Measurements from ENCODE around the gene RC3H2. TPM values are rescaled to one million over a fixed set of nuclear protein-coding genes. Genes with fewer than 3 reads are reported as not detected.

Gene RC3H2
- polyA plus RNA-seq, 2 donors, result 8.5 to 9.2 TPM

DNA sequence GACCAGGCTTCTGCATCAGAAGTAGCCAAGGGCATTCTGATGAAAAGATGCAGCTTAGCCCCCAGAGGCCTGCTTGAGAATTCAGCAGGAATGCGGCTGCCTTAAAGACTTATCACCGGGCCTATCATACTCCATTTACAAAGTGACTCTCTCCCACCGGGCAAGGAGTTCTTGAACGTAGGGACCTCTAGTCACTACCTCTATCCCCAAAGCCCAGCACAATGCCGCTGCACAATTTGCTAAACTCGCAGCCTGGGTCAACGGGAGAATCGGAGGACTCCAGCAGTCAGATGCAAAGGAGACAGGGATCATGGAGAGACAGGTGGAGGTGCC is 77.4 kb downstream of the RC3H2 start:
- Histone ChIP-seq H3K36me3 (ENCODE audit: control insufficient read depth in 2 of 2, insufficient read depth in 2 of 2, low read length in 1 of 2) (peaks cover 1 to 9% of the 10 kb centered on the region in 2 donors), H3K4me1 (ENCODE audit: control insufficient read depth in 2 of 2, insufficient read depth in 2 of 2, low read length in 1 of 2) (peaks cover 0 to 2% of the 10 kb centered on the region in 2 donors), H3K27ac (ENCODE audit: low read depth in 2 of 2, low read length in 1 of 2) (peak overlapping the region; percentile 98 to 99), H3K27me3 (ENCODE audit: control insufficient read depth in 1 of 2, insufficient read depth in 2 of 2, low read length in 2 of 2) (no peaks in the 10 kb centered on the region), H3K9me3 (ENCODE audit: control insufficient read depth in 2 of 2, insufficient read depth in 1 of 2, low read depth in 1 of 2, low read length in 1 of 2) (no peaks in the 10 kb centered on the region), H3K4me3 (ENCODE audit: low read depth in 1 of 2, low read length in 2 of 2) (peak overlapping the region; percentile 66 to 92)
- 0 to 1% methylated on average over 8 of the region's 8 CpGs for WGBS, 2 donors

DNA sequence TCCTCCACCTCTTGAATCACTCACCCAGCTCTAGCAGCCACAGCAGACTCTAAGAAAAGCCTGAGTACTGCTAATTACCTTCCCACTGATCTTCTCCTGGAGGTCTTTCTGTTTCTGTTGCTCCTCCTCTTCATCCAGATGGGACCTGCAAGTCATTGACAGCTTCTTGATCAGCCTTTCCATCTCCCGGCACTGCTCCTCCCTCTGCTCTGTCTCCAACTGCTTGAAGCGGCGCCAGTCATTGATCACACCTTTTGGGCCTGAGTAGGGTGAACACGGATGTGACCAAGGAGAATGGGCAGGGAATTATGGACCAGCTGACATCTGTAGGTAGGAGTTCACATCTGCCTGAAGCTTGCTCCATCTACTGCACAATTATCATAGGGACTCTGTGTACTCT is 82.2 kb downstream of the RC3H2 start:
- no peaks in the 10 kb centered on the region for H3K27me3 ChIP-seq (ENCODE audit: control insufficient read depth in 1 of 2, insufficient read depth in 2 of 2, low read length in 2 of 2)
- peaks cover 0 to 2% of the 10 kb centered on the region in 2 donors for H3K4me1 ChIP-seq (ENCODE audit: control insufficient read depth in 2 of 2, insufficient read depth in 2 of 2, low read length in 1 of 2)
- H3K36me3 ChIP-seq (ENCODE audit: control insufficient read depth in 2 of 2, insufficient read depth in 2 of 2, low read length in 1 of 2), result peaks cover 7 to 20% of the 10 kb centered on the region in 2 donors
- 88 to 92% methylated on average over 4 of the region's 4 CpGs for WGBS, 2 donors
- H3K9me3 ChIP-seq (ENCODE audit: control insufficient read depth in 2 of 2, insufficient read depth in 1 of 2, low read depth in 1 of 2, low read length in 1 of 2), result no peaks in the 10 kb centered on the region
- H3K27ac ChIP-seq (ENCODE audit: low read depth in 2 of 2, low read length in 1 of 2), result no peak overlapping the region
- H3K4me3 ChIP-seq (ENCODE audit: low read depth in 1 of 2, low read length in 2 of 2), result no peak overlapping the region

DNA sequence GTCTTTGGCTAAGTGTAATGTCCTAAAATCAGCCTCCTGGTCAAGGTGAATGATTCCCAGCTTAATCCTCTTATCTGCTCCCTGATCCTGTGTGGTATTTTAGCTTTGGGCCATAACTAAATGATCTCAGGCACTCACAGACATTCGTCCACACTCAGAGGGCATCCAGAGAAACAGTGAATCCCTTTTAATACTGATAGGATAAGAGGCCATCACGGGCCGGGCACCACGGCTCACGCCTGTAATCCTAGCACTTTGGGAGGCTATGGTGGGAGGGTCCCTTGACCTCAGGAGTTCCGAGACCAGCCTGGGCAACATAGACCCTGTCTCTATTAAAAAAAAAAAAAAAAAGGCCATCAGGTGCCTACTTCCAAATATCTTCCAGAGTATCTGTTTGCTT is 83.1 kb downstream of the RC3H2 start:
- H3K27me3 ChIP-seq (ENCODE audit: control insufficient read depth in 1 of 2, insufficient read depth in 2 of 2, low read length in 2 of 2), result no peaks in the 10 kb centered on the region
- no peaks in the 10 kb centered on the region for H3K4me1 ChIP-seq (ENCODE audit: control insufficient read depth in 2 of 2, insufficient read depth in 2 of 2, low read length in 1 of 2)
- WGBS, 2 donors, result 88 to 91% methylated on average over 6 of the region's 6 CpGs
- H3K27ac ChIP-seq (ENCODE audit: low read depth in 2 of 2, low read length in 1 of 2), result no peak overlapping the region
- H3K4me3 ChIP-seq (ENCODE audit: low read depth in 1 of 2, low read length in 2 of 2), result no peak overlapping the region
- H3K9me3 ChIP-seq (ENCODE audit: control insufficient read depth in 2 of 2, insufficient read depth in 1 of 2, low read depth in 1 of 2, low read length in 1 of 2), result no peaks in the 10 kb centered on the region
- H3K36me3 ChIP-seq (ENCODE audit: control insufficient read depth in 2 of 2, insufficient read depth in 2 of 2, low read length in 1 of 2), result peaks cover 7 to 20% of the 10 kb centered on the region in 2 donors

DNA sequence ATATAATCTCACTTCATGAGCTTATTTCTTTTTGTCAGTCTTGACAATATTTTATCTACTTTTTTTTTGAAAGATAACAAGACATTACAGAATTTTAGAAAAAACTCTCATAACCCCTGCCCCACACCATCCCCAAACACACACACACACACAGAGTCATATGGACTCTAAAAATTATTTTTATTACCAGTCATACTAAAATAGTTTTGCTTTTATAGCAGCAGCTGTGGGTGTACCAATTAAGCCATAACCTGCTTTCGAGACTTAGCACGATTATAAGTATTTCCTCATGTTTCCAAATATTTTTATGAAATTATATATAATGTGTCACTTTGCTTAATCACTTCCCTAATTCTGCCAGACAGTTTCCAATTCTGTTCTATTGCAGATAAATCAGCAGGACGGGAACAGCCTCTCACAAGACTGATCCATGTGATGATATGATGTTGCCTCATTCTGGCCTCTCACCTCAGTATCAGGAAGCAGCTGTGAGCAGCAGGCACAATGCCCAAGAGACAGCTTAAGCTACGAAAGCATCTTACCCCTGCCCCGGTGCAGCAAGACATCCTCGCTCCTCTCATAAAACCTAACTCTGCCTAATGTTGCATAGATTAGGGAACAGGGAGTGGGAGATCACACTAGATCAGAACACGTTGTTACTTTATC is 83.7 kb downstream of the RC3H2 start:
- H3K4me1 ChIP-seq (ENCODE audit: control insufficient read depth in 2 of 2, insufficient read depth in 2 of 2, low read length in 1 of 2), result no peaks in the 10 kb centered on the region
- whole genome bisulfite sequencing, 2 donors, result 60 to 62% methylated on average over 7 of the region's 7 CpGs
- H3K36me3 ChIP-seq (ENCODE audit: control insufficient read depth in 2 of 2, insufficient read depth in 2 of 2, low read length in 1 of 2), result peaks cover 7 to 20% of the 10 kb centered on the region in 2 donors
- no peak overlapping the region for H3K27ac ChIP-seq (ENCODE audit: low read depth in 2 of 2, low read length in 1 of 2)
- no peaks in the 10 kb centered on the region for H3K27me3 ChIP-seq (ENCODE audit: control insufficient read depth in 1 of 2, insufficient read depth in 2 of 2, low read length in 2 of 2)
- no peaks in the 10 kb centered on the region for H3K9me3 ChIP-seq (ENCODE audit: control insufficient read depth in 2 of 2, insufficient read depth in 1 of 2, low read depth in 1 of 2, low read length in 1 of 2)
- H3K4me3 ChIP-seq (ENCODE audit: low read depth in 1 of 2, low read length in 2 of 2), result no peak overlapping the region

DNA sequence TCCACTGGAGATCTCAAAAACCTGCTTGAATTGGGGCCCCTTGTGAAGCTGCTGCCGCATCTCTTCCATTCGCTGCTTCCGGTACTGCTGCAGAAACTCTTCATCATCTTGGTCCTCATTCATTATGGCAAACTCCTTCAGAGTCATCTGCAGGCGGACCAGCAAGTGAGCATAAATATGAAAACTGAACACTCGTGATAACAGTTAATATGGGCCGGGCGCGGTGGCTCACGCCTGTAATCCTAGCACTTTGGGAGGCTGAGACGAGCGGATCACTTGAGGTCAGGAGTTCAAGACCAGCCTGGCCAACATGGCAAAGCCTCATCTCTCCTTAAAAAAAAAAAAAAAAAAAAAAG is 84.7 kb downstream of the RC3H2 start:
- peak overlapping the region in 1 of 2 donors; percentile 16 for H3K27ac ChIP-seq (ENCODE audit: low read depth in 2 of 2, low read length in 1 of 2)
- H3K4me1 ChIP-seq (ENCODE audit: control insufficient read depth in 2 of 2, insufficient read depth in 2 of 2, low read length in 1 of 2), result no peaks in the 10 kb centered on the region

DNA sequence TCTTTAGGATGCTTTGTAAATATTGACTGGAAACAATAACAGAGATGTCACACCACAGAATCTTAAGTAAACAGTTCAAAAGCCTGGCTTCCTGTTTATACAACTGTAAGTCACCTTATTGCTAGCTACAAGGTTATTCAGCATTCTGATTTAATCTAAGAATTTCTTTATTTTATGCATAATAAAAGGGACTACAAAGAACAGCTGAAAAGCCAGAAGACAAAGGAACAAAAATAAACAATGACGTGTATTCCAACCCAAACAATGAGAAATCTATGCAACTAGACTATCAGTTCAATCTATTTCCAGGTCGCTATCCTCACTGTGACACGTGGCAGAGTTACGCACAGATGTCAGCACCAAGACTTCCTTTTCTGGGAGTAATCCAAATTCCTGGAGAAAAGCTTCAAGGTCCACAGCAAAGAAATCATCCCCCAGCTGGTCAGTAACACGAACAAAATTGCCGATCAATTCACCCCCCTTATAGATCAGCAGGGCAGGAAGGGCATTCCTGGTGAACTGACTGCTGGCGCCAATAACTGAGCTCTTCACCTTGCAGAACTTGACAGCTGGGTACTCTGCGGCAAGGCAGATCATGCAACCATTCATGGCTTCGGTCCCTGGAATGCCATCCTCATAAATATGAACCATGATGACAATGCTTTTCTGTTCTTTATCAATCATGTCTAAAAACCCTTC is 85.2 kb downstream of the RC3H2 start:
- Histone ChIP-seq H3K27ac (ENCODE audit: low read depth in 2 of 2, low read length in 1 of 2) (peak overlapping the region in 1 of 2 donors; percentile 16), H3K27me3 (ENCODE audit: control insufficient read depth in 1 of 2, insufficient read depth in 2 of 2, low read length in 2 of 2) (no peaks in the 10 kb centered on the region), H3K36me3 (ENCODE audit: control insufficient read depth in 2 of 2, insufficient read depth in 2 of 2, low read length in 1 of 2) (peaks cover 7 to 20% of the 10 kb centered on the region in 2 donors), H3K4me3 (ENCODE audit: low read depth in 1 of 2, low read length in 2 of 2) (no peak overlapping the region), H3K4me1 (ENCODE audit: control insufficient read depth in 2 of 2, insufficient read depth in 2 of 2, low read length in 1 of 2) (no peaks in the 10 kb centered on the region), H3K9me3 (ENCODE audit: control insufficient read depth in 2 of 2, insufficient read depth in 1 of 2, low read depth in 1 of 2, low read length in 1 of 2) (no peaks in the 10 kb centered on the region)
- WGBS, 2 donors, result 67 to 76% methylated on average over 9 of the region's 9 CpGs

More for the DNA sequence above, 84.7 kb downstream of the RC3H2 start:
- WGBS, 2 donors, result 93 to 94% methylated on average over 11 of the region's 11 CpGs
- Histone ChIP-seq H3K9me3 (ENCODE audit: control insufficient read depth in 2 of 2, insufficient read depth in 1 of 2, low read depth in 1 of 2, low read length in 1 of 2) (no peaks in the 10 kb centered on the region), H3K36me3 (ENCODE audit: control insufficient read depth in 2 of 2, insufficient read depth in 2 of 2, low read length in 1 of 2) (peaks cover 7 to 20% of the 10 kb centered on the region in 2 donors), H3K27me3 (ENCODE audit: control insufficient read depth in 1 of 2, insufficient read depth in 2 of 2, low read length in 2 of 2) (no peaks in the 10 kb centered on the region), H3K4me3 (ENCODE audit: low read depth in 1 of 2, low read length in 2 of 2) (no peak overlapping the region)

DNA sequence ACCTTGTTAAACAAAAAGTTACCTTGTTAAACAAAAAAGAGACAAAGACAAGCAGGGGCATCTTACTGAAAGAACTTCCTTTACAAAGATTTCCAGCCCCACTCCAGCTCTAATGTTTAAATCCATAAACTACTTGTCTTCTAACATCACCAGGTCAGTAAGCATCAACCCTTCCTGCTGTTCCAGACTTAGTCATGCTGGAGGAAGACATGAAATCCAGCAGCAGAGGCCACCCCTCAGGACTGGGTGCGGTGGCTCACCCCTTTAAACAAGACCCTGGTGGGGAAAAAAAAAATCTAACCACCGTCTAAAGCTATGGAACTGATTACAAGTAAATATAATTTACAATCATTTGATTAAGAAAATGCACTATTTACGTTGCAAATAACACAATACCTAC is 85.8 kb downstream of the RC3H2 start:
- peaks cover 7 to 20% of the 10 kb centered on the region in 2 donors for H3K36me3 ChIP-seq (ENCODE audit: control insufficient read depth in 2 of 2, insufficient read depth in 2 of 2, low read length in 1 of 2)
- no peak overlapping the region for H3K27ac ChIP-seq (ENCODE audit: low read depth in 2 of 2, low read length in 1 of 2)
- no peaks in the 10 kb centered on the region for H3K9me3 ChIP-seq (ENCODE audit: control insufficient read depth in 2 of 2, insufficient read depth in 1 of 2, low read depth in 1 of 2, low read length in 1 of 2)
- no peak overlapping the region for H3K4me3 ChIP-seq (ENCODE audit: low read depth in 1 of 2, low read length in 2 of 2)
- 56 to 61% methylated on average over 3 of the region's 3 CpGs for WGBS, 2 donors
- no peaks in the 10 kb centered on the region for H3K4me1 ChIP-seq (ENCODE audit: control insufficient read depth in 2 of 2, insufficient read depth in 2 of 2, low read length in 1 of 2)
- no peaks in the 10 kb centered on the region for H3K27me3 ChIP-seq (ENCODE audit: control insufficient read depth in 1 of 2, insufficient read depth in 2 of 2, low read length in 2 of 2)

DNA sequence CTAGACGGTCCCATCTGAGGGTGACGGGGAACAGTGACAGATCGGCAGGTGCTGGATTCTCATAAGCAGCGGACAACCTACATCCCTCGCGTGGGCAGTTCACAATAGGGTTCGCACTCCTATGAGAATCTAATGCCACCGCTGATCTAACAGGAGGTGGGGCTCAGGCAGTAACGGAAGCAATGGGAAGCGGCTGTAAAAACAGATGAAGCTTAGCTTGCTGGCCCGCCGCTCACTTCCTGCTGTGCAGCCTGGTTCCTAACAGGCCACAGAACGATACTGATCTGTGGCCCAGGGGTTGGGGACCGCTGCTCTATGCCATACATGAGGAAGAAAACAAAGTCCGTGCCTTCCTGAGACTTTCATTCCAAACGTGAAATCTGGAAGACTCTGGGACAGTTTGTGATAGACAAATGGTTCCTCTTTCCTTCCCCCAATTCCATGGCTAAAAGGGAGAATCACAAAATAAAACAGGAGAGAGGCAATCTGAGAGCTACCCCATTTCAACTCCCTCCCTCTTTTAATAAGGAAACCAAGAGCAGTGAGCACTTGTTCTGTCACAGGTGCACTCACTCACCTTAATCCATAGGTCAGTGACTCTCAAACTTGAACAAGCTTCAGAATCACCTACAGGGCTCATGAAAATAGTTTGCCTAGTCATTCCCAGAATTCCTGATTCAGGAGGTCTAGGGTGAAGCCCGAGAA is 88.8 kb downstream of the RC3H2 start:
- Histone ChIP-seq H3K4me1 (ENCODE audit: control insufficient read depth in 2 of 2, insufficient read depth in 2 of 2, low read length in 1 of 2) (no peaks in the 10 kb centered on the region), H3K27ac (ENCODE audit: low read depth in 2 of 2, low read length in 1 of 2) (peak overlapping the region; percentile 2 to 13), H3K9me3 (ENCODE audit: control insufficient read depth in 2 of 2, insufficient read depth in 1 of 2, low read depth in 1 of 2, low read length in 1 of 2) (no peaks in the 10 kb centered on the region), H3K4me3 (ENCODE audit: low read depth in 1 of 2, low read length in 2 of 2) (no peak overlapping the region), H3K27me3 (ENCODE audit: control insufficient read depth in 1 of 2, insufficient read depth in 2 of 2, low read length in 2 of 2) (no peaks in the 10 kb centered on the region), H3K36me3 (ENCODE audit: control insufficient read depth in 2 of 2, insufficient read depth in 2 of 2, low read length in 1 of 2) (peaks cover 4 to 5% of the 10 kb centered on the region in 2 donors)
- whole genome bisulfite sequencing, 2 donors, result 64 to 68% methylated on average over 17 of the region's 17 CpGs

DNA sequence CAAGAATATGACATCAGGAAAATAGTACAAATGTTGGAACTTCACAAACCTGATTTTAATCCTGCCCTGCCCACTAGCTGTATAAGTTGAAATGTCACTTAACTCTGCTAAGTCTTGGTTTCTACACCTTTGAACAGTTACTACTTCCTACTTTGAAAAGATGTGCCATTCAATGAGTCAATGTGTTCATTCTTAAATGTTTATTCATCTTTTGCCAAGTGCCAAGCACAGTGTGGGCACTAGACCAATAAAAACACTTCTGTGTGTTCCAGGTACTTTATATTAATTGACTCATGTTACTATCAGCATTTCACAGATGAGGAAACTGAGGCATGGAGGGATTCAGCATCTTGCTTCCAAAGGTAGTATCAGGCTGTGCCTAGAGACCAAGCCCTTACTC is 89.6 kb downstream of the RC3H2 start:
- H3K27ac ChIP-seq (ENCODE audit: low read depth in 2 of 2, low read length in 1 of 2), result peak overlapping the region in 1 of 2 donors; percentile 58
- H3K4me1 ChIP-seq (ENCODE audit: control insufficient read depth in 2 of 2, insufficient read depth in 2 of 2, low read length in 1 of 2), result no peaks in the 10 kb centered on the region
- no peak overlapping the region for H3K4me3 ChIP-seq (ENCODE audit: low read depth in 1 of 2, low read length in 2 of 2)
- H3K9me3 ChIP-seq (ENCODE audit: control insufficient read depth in 2 of 2, insufficient read depth in 1 of 2, low read depth in 1 of 2, low read length in 1 of 2), result no peaks in the 10 kb centered on the region
- H3K36me3 ChIP-seq (ENCODE audit: control insufficient read depth in 2 of 2, insufficient read depth in 2 of 2, low read length in 1 of 2), result peaks cover 4 to 5% of the 10 kb centered on the region in 2 donors
- H3K27me3 ChIP-seq (ENCODE audit: control insufficient read depth in 1 of 2, insufficient read depth in 2 of 2, low read length in 2 of 2), result no peaks in the 10 kb centered on the region

Measured in esophagus (tissue), 2 donors.